ENCODE measurements around the gene SNX3.

Gene SNX3

DNA sequence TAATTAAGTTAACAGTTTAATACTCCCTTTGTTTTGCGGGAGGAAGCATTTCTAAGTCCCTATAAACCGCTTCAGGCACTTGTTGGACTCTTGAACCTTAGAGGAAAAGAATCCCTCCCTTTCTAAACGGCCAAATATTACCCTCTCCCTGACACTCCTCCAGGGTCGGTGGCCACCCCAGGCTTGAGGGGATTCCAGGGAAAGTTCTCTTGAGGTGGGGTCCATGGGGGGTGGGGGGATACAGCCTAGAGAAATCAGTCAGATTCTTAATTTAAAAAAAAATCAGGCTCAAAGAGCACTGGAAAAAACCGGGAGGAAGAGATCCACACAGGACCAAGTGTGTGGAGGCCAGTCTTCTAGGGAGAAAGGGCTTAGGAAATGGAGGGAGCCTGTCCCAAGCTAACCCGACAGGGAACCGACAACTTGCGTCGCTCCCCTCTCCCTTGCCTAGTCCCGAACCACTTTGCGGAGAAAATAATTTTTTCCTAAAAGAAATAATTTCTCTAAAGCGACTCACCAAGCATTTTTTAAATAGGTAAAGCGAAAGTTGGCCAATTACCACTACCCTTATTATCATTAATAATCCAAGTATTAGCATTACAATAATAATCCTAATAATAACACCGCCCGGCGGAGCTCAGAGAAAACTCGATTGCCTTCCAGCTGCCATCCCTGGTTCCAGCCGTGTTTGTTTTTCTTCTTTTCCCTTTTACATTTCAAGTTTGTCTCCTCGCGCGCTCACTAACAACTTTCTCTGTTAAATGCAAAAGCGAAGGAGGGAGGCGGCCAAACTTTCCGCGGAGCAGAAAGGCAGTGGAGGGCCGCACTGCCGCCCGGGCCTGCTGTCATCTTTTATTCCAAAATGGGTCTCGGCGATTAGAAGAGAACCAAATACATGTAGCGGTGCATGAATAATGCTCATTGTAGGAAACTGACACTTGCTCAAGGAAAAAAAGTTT, 90.2 kb downstream of the SNX3 start:
- no peak for DNase-seq

DNA sequence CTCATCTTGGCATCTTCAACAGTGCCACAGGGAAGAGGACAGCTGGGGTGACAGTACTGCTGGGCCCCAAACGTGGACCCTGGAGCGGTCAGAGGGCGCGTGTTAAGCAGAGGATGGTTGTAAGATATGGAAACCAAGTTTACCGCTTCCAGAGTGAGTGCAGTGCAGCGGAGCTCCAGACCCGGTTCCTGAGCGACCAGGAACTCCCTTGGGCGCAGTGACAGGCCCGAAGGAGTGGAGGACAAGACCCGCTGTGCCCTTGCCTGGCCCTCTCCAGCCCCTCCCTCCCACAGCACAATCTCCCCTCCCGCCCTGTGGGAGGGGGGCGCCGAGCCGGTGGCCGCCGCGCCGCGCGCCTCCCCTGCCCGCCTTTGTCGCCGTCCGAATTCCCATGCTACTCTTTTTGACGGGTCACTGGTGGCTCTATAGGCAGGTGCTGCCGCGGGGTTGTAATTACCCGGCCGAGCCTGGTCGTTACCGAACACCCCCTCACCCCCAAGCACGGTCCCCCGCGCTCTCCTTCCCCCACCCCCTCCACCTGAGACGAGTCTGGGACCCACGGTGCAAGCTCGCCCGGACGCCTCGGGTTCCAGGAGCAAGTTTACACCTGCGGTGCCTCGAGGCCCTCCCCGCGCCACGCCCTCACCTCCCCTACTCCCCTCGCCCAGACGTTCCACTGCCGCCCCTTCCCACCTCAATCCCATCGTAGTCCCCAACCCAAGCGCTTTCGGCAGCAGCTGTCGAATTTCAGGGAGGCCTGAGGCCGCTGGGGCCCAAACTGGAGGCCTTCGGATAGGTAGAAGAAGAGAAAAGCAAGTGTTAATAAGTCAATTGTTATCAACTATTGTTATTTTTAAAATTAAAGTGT, 91.1 kb downstream of the SNX3 start:
- no peak for DNase-seq

DNA sequence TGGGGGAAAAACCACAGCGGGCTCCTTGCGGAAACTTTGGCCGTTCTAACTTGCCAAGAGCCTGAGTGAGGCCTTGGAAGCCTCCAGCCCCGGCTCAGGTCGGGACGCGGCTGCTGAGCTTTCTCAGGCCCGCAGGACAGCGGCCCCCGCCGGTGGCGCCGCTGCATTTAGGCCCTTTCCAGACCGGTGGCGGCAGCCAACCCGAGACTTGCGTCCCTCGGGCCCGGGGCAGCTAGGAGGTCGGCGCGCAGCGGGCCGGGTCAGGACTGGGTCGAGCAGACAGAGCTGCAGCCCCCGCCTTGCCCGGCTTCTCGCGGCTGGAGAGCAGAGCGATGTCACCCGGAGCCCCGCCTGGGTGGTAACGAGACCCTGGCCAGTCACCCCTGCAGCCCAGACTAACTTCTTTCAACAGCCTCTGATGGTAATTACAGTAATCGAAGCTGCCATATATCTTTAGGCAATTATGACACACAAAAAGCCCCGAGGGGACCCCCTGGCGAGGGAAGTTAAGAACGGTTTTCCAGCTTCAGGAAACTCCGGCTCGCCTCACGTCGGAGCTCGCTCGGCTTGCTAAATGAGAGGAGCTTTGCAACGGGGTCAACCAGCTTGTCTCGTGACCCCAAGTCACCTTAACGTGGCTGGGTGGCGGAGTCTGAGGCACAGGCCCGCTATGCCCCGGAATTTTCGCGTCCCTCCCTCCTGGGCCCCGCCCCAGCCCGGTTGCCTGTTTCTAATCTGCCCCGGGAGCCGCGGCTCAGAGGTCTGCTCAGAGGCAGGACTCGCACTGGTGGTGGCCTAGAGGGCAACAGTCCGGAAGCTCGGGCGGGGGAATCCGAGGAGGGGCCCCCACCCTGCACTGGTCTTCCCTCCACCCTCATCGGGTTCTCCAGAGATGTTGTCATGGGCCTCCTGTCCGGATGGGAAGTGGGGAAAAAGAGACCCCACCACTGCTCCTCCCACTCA, 92.1 kb downstream of the SNX3 start:
- no peak for DNase-seq

DNA sequence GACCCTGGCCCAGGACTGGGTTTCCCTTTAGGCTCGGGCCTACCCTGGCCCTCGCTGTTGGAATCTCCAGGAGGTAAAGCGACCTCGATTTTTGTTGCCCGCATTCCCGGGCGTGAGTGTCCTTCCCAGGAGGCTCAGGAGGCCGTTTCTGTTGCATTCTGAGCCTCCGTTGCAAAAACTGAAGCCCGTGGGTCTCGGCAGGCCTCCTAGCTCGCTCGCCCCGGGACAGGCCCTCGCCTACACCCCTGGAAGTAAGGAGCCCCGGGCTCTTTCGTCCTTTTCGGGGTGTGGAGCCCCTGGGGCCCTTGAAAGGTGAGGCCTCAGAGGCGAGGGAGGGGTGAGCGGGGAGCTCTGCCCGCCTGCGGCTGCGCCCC, 92.8 kb downstream of the SNX3 start:
- no peak for DNase-seq

DNA sequence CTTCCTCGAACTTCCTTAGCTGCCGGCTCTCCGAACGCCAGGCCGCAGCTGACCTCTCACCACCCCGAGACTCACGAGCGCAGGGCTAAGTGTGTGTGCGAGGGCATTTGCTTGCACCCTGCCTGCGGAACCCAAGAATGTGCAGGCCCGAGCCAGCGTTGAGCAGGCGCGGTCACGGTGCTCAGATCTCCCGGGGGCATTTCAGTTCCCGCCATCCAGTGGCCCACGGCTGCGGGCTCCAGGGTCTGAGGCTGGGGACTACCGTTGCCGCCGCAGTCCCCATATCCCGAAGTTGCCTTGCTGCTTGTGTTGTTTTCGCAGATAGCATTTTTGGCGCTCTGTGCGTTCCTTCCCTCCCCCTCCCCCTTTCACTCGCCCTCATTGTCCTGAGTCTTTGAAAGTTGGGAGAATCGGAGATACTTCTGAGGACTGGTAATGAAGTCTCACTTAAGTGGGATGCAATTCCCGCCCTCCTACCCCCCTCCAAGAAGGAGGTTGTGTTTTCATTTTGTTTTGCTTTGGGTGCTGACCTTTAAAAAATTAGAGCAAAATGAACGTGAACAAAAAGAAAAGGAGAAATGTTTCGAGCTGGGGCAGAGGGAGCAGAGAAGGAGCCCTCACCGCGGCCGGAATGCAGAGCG, 93.3 kb downstream of the SNX3 start:
- no peak for DNase-seq

DNA sequence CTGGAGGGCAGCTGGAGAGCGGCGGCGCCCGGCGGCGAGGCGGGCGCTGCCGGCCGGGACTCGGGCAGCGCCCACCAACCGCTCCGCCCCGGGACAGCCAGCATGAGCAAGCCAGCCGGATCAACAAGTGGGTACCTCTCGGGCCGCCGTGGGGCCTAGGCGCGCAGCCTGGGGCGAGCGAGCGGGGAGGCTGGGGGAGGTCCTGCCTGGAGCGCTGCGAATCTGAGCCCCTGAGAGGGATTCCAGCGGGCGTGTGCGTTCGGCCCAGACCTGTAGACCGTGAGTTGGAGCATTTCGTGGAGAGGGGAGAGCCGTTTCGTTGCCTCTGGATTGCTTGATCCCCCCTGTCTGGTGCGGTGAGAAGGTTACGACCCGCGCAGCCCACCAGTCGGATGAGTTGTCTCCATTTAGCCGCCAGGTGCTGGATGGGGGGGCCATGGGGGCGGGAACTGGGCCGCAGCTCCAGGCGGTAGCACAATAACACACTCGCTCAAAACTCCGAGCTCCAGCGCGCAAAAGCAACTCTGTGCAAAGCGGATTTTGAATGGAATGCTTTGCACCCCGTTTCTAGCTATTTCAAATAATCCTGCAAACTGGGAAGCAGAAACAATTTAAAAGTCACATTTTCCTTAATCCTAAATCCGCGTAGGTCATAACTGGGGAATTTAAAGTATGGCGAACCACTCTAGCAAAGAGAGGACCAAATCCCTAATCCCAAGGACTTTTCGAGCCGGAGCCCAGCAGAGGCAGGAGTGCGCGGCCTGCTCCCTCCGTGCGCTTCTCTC, 94.0 kb downstream of the SNX3 start:
- no peak for DNase-seq

DNA sequence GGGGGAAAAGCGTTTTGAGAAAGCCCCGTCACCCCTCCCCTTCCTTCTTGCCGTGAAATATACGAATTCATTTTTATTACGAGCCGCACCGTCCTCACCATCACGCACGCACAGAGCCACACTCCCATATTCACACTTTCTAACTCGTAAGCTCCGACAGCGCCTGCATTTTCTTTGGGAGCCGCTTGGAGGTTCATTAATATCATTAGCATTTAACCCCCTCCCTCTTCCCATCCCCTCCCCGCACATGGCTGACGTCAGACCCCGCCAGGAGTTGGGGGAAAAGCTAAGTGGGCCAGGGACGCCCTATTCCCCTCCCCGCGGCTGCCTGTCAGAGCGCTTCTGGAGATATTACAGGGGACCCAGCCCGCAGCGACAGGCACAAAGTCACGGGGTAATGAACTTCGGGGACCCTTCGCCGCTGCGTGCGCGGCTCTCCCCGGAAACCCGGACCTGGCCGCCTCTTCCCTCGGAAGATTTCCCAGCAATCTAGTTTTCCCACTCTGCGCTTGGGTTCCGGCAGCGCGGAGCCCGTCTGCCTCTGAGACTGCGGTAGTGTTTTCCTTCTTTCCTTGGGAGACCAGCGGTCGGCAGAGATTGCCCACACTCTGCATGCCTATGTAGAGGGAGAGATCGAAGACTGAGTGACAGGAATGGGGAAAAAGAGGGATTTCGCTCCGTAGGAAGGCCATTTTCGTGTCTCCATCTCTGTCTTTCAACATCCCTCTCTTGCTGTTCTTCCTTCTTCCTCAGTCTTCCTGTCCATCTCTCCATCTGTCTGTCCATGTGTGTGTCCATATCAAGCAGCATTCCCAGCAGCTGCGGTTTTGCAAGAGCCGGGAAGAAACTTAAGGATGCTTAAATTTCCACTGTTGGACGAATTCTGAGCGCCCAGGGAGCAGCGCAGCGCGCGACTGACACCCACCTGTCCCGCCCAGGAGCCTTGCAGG, 94.9 kb downstream of the SNX3 start, which contains the start of gene NR2E1:
Gene NR2E1 (plus strand): TSS at position 309 of the 950 bp plus-strand sequence. CDS start 744 bp downstream, outside the sequence.
- DNase-seq, result no peak

DNA sequence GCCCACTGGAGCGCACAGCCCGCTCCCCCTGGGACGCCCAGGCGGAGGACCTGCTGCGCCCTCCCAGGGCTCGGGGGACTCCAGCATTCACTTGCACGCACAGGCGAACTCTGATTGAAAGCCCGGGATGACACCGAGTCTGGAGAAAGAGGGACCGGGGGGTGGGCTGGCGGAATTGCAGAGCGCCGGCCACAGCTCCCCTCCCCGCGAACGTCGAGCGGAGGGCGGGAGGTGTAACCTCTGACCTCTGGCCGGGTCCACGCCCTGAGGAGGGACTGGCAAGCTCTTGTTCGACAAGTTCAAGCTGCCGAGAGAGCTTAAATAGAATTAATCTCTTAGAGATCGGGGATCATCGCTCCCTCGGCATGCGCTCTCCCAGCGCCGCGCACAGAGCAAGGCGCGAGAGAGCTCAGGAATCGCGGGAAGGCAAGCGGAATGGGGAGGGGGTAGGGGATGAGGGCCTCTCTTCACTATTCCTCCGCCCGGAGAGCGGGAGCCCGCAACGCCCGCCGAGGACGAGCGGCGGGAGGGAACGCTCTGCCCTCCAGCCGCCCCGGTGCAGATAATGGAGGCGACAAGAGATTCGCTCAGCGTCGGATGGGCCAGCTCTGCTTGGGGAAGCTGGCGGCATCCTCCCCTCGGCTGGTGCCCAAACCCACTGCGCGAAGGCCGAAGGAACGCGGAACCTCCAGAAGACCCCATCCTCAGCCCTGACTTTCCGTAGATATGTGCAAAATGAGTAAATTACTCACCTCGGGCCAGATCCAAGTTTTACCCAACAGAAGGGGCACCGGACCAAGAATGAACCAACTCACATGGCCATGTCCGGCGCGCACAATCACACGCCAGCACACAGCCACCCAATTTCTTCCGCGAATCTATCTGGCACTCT, 95.8 kb downstream of the SNX3 start:
- no peak for DNase-seq

DNA sequence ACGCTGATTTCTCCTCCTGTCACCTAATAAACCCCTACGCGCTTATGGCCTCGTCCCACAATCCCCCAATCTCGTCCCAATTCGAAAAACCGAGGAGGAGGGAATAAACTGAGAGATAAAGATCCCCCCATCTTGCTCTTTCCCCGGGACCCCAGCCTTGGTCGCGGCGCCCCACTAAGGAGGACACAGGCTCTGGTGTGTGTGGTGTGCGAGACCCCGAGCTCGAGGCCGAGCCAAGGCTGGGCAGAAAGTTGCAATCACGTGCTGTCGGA, 96.4 kb downstream of the SNX3 start:
- DNase-seq, result no peak

DNA sequence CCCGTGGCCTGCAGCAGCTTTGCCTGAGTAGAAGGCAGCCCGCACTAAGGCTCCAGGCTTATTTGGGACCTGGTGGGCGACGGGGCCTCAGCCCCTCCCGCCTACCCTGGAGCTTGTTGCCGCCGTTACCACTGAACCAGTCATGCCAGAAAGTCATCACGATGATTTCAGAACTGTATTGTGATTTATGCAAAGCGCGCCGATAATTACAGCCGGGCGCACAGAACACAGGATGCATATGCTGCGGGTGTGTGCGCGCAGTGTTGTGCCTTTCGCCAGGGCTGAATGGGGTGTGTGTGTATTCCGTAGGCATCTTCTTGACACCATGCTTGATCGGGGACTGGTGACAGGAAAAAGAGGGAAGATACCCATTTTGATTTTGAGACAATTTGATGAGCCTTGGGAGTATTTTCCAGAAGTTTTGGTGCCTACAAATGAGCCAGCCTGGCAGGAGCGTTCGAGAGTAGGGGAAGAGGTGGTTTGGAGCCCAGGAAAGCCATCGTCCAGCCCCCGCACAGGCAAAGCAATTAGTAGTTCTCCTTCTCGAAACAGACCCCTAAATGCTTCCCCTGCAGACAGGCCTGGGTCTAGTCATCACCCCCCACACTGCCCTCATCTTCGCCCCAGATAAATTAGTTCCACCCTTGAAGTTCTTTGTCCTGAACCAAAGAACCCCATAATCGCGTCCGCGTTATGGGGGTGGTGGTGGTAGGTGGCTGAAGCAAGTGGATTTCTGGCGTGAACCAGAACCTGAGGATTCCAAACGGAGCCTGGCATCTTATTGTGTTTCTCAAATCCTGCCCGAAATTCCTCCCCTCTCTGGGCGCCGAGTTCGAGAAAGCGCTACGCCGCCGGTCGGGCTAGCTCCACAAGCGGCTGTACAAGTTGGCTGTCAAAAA, 96.9 kb downstream of the SNX3 start:
- no peak for DNase-seq

DNA sequence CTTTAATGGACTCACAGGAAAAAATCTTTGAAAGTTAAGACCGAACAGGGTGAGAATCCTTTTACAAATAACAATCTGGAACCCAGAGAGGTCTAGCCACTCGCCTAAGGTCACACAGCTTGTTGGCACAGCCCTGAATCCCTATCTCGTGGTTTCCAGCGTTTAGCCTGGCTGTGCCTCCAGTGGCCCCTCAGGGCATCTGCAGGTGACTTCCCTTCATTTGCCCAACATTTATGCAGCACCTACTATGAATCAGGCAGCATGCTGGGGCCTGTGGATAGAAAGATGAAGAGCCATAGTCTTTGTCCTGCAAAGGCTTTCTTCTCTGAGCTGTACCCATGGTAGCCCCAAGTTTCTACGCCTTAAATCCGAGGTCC, 97.6 kb downstream of the SNX3 start:
- no peak for DNase-seq

DNA sequence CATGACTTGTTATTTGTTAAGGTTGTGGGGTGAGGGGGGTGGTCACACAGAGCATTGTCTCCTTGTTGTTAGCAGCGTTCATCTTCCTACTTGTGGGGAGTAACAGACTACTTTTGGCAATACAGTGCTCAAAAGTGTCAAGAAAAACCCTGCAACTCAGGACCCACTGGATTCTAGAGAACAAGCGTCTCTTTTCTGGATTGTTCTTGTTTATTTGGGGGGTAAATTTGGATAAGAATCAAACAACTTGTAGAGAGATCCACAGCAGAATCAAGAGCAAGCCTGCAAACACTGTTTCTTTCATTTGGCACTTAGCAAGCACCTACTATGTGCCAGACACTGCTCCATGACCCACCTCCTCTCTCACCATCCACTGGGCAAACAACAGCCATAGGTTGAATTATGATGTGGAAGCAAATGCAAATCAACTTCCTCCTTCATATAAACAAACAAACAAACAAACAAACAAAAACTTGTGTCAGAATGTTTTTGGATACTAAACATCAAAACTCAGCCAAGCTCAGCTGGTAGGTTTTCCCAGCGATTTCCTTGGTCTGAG, 99.0 kb downstream of the SNX3 start:
- DNase-seq, result no peak

Measured in GF-D8 (cell line).